ENCODE results near the gene NDUFS8. TPM values are rescaled to one million over a fixed set of nuclear protein-coding genes. Genes with fewer than 3 reads are reported as not detected.

NDUFS8 gene
- total RNA-seq, 1 experiment from 2014 or later: 221 TPM

- TF ChIP-seq SMAD3 (CRISPR knock-in tag; IDR thresholded peaks at IDR 0.05; ENCODE audit: borderline replicate concordance): no peak
- no peak for TF ChIP-seq ATF2 (CRISPR knock-in tag; IDR thresholded peaks at IDR 0.05; ENCODE audit: borderline replicate concordance, low read depth)
- no peak for TF ChIP-seq ERG (CRISPR knock-in tag; IDR thresholded peaks at IDR 0.05)
- no peak for TF ChIP-seq NR2C2 (CRISPR knock-in tag; IDR thresholded peaks at IDR 0.05)
- TF ChIP-seq IRF1 (CRISPR knock-in tag; IDR thresholded peaks at IDR 0.05): no peak
- no peak for TF ChIP-seq MYBL2 (CRISPR knock-in tag; IDR thresholded peaks at IDR 0.05)
- TF ChIP-seq ZNF317 (CRISPR knock-in tag; IDR thresholded peaks at IDR 0.05; ENCODE audit: borderline replicate concordance, low read depth): no peak
- TF ChIP-seq ZNF416 (CRISPR knock-in tag; IDR thresholded peaks at IDR 0.05): no peak
- no peak for TF ChIP-seq ZNF263 (CRISPR knock-in tag; IDR thresholded peaks at IDR 0.05; ENCODE audit: low read depth)
- no peak for TF ChIP-seq GTF2I (CRISPR knock-in tag; conservative IDR thresholded peaks at IDR 0.05)
- TF ChIP-seq CREB1 (CRISPR knock-in tag; IDR thresholded peaks at IDR 0.05): no peak
- no peak for TF ChIP-seq TP53 (CRISPR knock-in tag; IDR thresholded peaks at IDR 0.05)
- no peak for TF ChIP-seq ZNF232 (CRISPR knock-in tag; IDR thresholded peaks at IDR 0.05)
- no peak for TF ChIP-seq ZNF138 (CRISPR knock-in tag; conservative IDR thresholded peaks at IDR 0.05)
- TF ChIP-seq ELF4 (CRISPR knock-in tag; IDR thresholded peaks at IDR 0.05; ENCODE audit: low read depth): no peak
- no peak for TF ChIP-seq PREB (CRISPR knock-in tag; IDR thresholded peaks at IDR 0.05; ENCODE audit: borderline replicate concordance)
- TF ChIP-seq AFF4 (CRISPR knock-in tag; IDR thresholded peaks at IDR 0.05; ENCODE audit: borderline replicate concordance): no peak
- no peak for TF ChIP-seq SOX15 (CRISPR knock-in tag; IDR thresholded peaks at IDR 0.05)
- no peak for TF ChIP-seq USF2 (CRISPR knock-in tag; IDR thresholded peaks at IDR 0.05)
- no peak for TF ChIP-seq TEAD4 (CRISPR knock-in tag; IDR thresholded peaks at IDR 0.05)
- H3K4me3 Mint-ChIP-seq: no peak overlapping the region
- ChIA-PET POLR2A (no interaction called here), CTCF (no interaction called here)
- ATAC-seq (no peak), DNase-seq (ENCODE audit: low spot score) (no peak)
- peaks cover 44% of the 10 kb centered on the region for H3K36me3 Mint-ChIP-seq
- no peaks in the 10 kb centered on the region for H3K9me3 Mint-ChIP-seq
- H3K27ac Mint-ChIP-seq: peak overlapping the region; percentile 74
- H3K27me3 Mint-ChIP-seq (ENCODE audit: low read depth): no peaks in the 10 kb centered on the region
- H3K4me1 Mint-ChIP-seq: peaks cover 3% of the 10 kb centered on the region; the same call in 1 of the 2 replicates
Observed at GRCh38 chr11:68077617-68078582, 47.4 kb downstream of the NDUFS8 start.

Measured in WTC11 (cell line).